Hematopoietic multipotent progenitor cell (in vitro differentiated cells): ENCODE results near the gene LMX1B. TPM values are rescaled to one million over a fixed set of nuclear protein-coding genes. Genes with fewer than 3 reads are reported as not detected.

Experiments
- DNase-seq, 3 donors: peaks; one replicate each; pipeline ENCODE4 v3.0.0-alpha.2; 2011 to 2015; ENCODE audit warnings: low read depth in 2 of 3, low spot score in 2 of 3
- total RNA-seq: library from RNA; depleted of rRNA; stranded (reverse); fragments of >200 nt; gene quantifications from one replicate; pipeline ENCODE4 v1.2.3, GENCODE V29; 2012

The LMX1B gene
- total RNA-seq, 1 donor, result under 0.01 TPM

GRCh38 chr9:126630458-126631237 is 16.9 kb downstream of the LMX1B start:
- DNase-seq, result no peak

- no peak for DNase-seq
Measured at GRCh38 chr9:126631254-126631653, 17.5 kb downstream of the LMX1B start.

- no peak for DNase-seq
Measured at GRCh38 chr9:126633881-126634558, 20.3 kb downstream of the LMX1B start.

DNA sequence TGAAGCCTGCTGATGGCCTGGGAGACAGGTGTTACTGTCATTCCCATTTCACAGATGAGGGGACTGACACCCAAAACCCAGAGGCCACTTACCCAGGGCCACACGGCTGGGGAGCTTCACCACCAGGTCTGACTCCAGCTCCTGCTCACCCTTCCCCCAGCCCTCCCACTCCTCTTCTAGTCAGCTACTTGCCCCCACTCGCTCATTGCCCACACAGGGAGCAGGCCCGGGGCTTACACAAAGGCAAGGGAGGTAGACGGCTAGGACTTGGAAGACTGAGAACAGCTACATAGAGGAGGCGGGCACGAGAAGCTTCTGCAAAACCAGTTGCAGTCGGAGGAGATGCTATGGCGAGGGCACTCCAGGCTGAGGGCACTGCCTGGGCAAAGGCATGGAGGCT is 21.3 kb downstream of the LMX1B start:
- no peak for DNase-seq

DNA sequence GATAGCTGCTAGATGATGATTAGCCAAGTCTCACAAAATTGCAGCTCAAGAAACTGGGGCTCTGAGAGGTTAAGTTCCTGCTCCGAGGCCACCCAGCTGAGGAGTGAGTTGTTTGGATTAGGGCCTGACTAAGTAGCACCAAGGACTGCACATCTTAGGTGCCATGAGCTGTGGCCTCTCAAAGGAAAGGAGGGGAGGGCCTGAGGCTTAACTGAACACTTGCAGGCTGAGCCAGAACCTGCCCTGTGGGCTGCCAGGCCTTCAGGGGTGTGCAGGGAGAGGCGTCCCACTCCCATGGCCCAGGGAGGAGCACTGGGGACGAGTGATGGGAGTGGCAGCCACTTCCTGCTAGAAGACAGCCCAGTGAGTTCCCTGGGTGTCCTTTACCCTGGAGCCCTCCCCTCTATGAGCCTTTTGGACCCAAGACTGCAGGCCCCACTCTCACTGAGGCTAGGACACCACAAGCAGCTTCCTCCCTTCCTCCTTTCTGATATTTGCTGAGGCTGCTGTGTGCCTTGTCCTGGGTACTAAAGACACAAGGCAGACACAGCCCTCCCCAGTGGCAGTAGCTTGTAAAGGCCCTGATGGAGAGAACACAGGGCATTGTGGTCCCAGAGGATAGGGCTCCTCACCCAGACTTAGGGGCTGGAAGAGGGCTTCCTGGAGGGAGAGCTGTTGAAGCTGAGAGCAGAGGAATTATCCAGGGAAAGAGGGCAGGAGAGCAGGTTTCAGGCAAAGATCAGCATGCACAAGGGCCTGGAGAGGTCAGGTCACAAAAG is 22.1 kb downstream of the LMX1B start:
- DNase-seq, result no peak

DNA sequence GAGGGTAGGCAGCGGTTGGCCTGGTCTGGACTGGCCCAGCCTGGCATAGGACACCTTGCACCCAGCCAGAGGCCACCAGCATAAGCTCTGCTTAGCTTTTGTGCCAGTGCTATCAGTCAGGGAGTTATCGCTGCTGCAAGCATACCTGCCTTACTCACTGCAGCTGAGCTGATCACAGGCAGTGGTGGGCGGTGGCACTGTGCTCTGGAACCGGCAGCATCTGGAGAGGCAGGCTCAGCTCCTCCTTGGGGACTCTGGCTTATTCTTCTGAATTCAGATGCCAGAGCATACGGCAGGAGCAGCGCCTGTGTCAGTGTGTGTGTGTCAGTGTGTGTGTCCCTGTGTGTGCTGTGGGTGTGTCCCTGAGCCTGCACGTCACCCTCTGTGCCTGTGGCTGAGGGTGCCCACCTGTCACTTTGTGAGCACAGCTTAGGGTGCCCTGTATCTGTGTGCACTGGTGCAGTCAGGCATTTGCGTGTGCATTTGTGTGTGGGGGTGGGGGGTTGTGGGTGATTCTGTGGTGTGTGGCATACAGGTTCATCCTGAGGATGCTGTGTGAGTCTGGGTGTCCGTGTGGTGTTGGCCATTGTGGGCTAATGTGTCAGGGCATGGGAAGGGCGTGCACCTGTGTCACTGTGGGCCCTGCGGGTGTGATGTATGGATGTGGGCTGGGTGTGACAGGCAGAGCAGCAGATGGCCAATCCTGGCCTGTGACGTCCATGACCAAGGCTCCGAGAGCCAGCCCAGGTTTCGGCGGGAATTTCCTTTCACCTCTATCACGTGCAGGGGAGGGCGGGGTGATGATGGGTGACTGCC is 23.5 kb downstream of the LMX1B start:
- no peak for DNase-seq

GRCh38 chr9:126638571-126639132 is 24.9 kb downstream of the LMX1B start:
- DNase-seq, result no peak

- DNase-seq, result no peak
Measured at GRCh38 chr9:126639318-126640000, 25.7 kb downstream of the LMX1B start.

- no peak for DNase-seq
Measured at GRCh38 chr9:126641118-126641851, 27.6 kb downstream of the LMX1B start.

DNA sequence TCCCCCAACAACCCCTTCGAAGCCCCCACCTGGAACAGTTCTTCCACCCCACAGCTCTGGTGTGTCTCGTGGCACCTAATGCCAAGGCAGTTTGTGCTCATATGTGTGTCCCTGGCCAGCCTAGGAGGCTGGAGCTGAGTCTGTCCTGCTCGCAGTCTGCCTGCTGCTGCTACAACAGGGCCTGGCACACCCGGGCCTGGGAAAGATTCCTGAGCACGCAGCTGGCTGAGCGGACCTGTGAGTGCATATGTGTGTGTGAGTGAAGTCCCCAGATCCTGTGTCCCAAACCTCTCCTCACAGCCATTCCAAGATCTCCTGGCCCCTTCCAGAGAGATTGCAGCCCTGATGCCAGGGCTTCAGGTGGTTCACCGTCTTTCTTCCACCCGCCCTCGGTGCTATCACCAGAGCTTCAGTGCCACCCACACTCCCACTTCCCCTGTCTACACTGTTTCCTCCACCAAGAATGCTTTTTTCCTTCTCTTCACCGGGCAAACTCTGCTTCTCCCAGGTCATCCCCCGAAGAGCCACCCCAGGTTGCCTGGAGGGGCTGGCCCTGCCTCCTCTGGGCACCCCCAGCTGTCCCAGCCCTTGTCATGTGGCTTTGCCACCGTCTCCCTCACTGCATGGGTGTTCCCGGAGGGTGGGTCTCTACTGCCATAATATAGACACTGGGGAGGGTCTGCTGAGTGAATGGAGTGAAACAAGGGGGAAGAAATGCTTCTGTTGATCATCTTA is 28.4 kb downstream of the LMX1B start:
- DNase-seq, result no peak

- no peak for DNase-seq
Measured at GRCh38 chr9:126642839-126643238, 29.1 kb downstream of the LMX1B start.

DNA sequence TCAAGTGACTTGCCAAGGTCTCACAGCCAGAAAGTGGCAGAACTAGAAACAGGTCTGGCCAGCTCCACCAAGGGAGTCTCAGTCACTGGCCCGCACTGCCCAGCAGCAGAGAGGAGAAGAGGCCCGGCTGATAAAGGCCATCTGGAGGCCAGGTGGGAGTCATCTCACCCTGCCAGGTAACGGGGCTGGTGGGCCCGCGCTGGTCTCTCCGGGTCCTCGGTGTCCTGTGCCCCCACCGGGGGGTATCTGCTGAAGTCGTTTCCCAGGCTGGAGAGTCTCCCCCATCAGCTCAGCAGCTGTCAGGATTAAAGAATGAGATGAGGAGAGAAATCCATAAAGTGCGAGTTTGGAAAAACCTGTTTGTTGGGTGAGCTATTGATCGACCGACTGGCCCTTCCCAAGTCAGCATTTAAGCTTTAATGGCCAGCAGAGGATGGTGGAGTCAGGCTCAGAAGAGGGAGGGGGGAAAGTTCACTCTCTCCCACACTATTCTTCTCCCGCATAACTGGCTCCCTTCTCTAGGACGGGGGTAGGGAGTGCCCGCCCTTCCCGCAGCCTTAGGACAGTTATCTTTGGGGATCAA is 30.3 kb downstream of the LMX1B start:
- DNase-seq, result no peak

GRCh38 chr9:126646162-126646561 is 32.4 kb downstream of the LMX1B start:
- no peak for DNase-seq

DNA sequence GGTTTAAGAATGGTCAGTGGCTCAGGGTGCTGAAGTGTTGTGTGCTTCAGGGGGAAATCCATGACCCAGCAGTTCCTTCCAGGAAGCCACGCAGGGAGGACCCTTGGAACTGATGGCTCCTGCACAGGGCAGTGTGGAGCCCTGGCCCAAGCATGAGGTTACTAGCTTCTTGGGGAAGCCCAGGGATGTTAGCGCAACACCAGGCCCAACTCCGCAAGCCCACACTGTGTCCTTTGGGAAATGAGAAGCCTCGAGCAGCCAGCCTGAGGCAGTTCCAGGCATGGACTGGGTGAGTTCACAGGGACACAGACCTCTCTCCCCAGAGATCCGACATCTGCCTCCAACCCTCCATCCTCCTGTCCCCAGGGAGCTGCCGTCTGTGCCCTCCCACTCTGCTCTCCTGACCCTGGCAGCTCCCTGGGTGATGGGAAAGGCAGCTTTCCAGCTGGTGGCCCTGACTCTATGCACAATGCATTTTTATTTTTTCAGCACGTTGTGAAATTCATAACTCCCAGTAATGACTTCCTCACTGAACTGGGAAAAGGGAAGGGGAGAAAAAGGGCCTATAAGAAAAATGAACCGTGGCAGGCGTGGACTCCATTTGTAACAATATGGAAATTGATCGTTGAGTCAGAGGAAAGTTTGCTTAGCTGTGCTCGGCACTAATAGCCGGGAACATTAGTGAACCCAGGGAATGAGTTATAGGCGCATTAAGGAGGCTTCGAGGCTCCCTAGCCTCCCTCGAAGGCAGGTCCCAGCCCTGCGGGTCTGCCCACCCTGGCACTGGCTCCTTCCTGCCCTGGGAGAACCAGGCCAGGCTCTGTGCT is 34.1 kb downstream of the LMX1B start:
- no peak for DNase-seq

- no peak for DNase-seq
Measured at GRCh38 chr9:126649477-126649876, 35.7 kb downstream of the LMX1B start.

DNA sequence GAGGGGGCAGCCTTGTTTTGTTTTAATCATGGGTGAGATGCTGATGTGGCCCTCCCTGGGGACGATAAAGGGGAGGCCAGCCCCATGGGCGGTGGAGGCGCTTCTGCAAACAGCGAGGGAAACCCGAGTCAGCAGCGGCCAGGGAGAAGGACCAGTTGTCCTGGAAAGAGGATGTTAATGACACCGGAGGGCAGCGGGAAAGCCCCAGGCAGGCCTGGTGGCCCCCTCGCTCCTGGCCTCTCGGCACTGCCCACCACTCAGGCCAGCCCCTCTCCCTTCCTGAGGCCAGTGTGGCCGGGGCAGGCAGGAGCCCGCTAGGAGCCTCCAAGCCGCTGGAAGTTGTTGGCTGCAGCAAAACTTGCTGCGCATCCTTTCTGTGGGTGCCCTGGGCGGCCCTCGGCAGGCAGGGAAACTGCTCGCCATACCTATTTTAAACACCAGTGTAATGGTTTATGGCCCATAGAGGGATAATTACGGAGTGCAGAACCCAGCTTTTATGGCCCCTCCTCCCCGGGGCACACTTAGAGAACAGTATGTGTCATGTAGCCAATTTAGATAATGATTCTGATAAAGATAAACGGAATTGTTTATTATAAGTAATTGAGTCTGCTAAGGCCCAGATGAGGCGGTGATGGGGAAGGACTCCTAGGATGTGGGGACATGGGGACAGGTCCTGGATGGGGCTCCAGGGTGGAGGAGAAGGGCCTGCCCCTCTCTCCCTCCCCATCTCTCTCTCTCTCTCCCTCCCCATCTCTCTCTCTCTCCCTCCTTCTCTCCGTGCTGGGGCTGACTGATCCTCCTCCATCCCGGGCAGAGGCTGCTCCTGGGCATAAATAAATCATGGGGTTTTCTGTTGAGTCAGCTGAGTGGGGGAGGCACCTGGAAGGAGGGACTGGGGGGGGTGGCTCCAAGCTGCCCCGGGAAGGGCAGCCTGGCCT is 36.9 kb downstream of the LMX1B start:
- no peak for DNase-seq
